A549 (cell line): Measurements from ENCODE around the gene TACC2. TPM values are rescaled to one million over a fixed set of nuclear protein-coding genes. Genes with fewer than 3 reads are reported as not detected.

Experiments
- ATAC-seq, 2 experiments: fragments of 200-7000 bp in 1 of 2; fragments of >200 bp in 1 of 2; cut with Nextera tagmentation in 1 of 2; cut with Tn5 transposase in 1 of 2; 3 replicates each; pipeline versions ENCODE4 v1.8.0 to v1.9.1; 2018 to 2020; ENCODE audit warnings: mild to moderate bottlenecking in 1 of 2, moderate library complexity in 1 of 2
- CTCF ChIA-PET: fragments of 300-600 bp; sonication (Branson Sonifier 250); formaldehyde crosslinking; extraction: SDS; loops from one replicate; lab custom pipeline; 2021; ENCODE audit warnings: antibody characterized with exemption, inconsistent platforms; lab: Yijun Ruan, JAX
- POLR2A ChIA-PET: fragments of 350-600 bp; formaldehyde crosslinking; extraction: SDS; loops from one replicate; lab custom pipeline; 2021; ENCODE audit warnings: antibody characterized with exemption, inconsistent platforms; lab: Yijun Ruan, JAX
- DNase-seq, 2 experiments: peaks; one replicate each; pipeline versions ENCODE4 v3.0.0 to v3.0.0-alpha.2; 2011 to 2016; ENCODE audit warnings: low read depth in 1 of 2, low spot score in 1 of 2
- FAIRE-seq: peaks from 2 replicates; lab custom pipeline; 2011; peaks lifted over from hg19 to GRCh38; lab: Jason Lieb, UNC
- H3K27ac ChIP-seq, 2 experiments: fragments of >200 bp; sonication (Bioruptor Twin); formaldehyde crosslinking; 3 replicates each; pipeline ENCODE4 v1.5.1; 2016 to 2017
- H3K4me1 ChIP-seq: fragments of >200 bp; sonication (Bioruptor Twin); formaldehyde crosslinking; 3 replicates; pipeline ENCODE4 v1.6.1; 2016
- H3K4me2 ChIP-seq: fragments of >200 bp; sonication (Bioruptor Twin); formaldehyde crosslinking; 3 replicates; pipeline ENCODE4 v1.6.1; 2016
- H3K4me3 ChIP-seq: fragments of >200 bp; sonication (Bioruptor Twin); formaldehyde crosslinking; 3 replicates; pipeline ENCODE4 v1.5.1; 2016
- H3K9me3 ChIP-seq: fragments of >200 bp; sonication (Bioruptor Twin); formaldehyde crosslinking; 3 replicates; pipeline ENCODE4 v1.6.1; 2016
- BCL3 ChIP-seq: fragments of >200 bp; sonication (Bioruptor Twin); formaldehyde crosslinking; IDR thresholded peaks from 3 replicates; pipeline ENCODE4 v1.6.1; 2016
- CEBPB ChIP-seq, 2 experiments: fragments of >200 bp in 1 of 2; sonication (Bioruptor Twin) in 1 of 2; formaldehyde crosslinking in 1 of 2; IDR thresholded peaks; 2 replicates each; pipeline ENCODE4 v1.6.1; 2012 to 2016
- ESRRA ChIP-seq: fragments of 150-350 bp; IDR thresholded peaks from 2 replicates; pipeline ENCODE4 v1.6.1; 2014; ENCODE audit warnings: mild to moderate bottlenecking, low read length, borderline replicate concordance
- FOSB ChIP-seq: fragments of 250-450 bp; sonication (Bioruptor Pico); IDR thresholded peaks from 2 replicates; pipeline ENCODE4 v1.5.0; 2020; ENCODE audit warnings: mild to moderate bottlenecking, moderate library complexity
- FOSL2 ChIP-seq, 2 experiments: fragments of 450-650 bp in 1 of 2; fragments of >200 bp in 1 of 2; sonication (Bioruptor Twin) in 1 of 2; formaldehyde crosslinking; IDR thresholded peaks; 2 replicates each; pipeline versions ENCODE4 v1.5.0 to v1.6.1; 2016 to 2020; ENCODE audit warnings: mild to moderate bottlenecking in 1 of 2, moderate library complexity in 1 of 2
- FOXS1 ChIP-seq: fragments of 250-450 bp; sonication (Bioruptor Pico); IDR thresholded peaks from 2 replicates; pipeline ENCODE4 v1.5.0; 2020; ENCODE audit warnings: mild to moderate bottlenecking, moderate library complexity
- HOXB13 ChIP-seq: fragments of 250-450 bp; sonication (Bioruptor Pico); IDR thresholded peaks from 2 replicates; pipeline ENCODE4 v1.5.0; 2020; ENCODE audit warnings: low read depth, mild to moderate bottlenecking, moderate library complexity
- JUN ChIP-seq, 2 experiments: fragments of >200 bp; sonication (Bioruptor Twin); formaldehyde crosslinking; IDR thresholded peaks; 2 replicates in 1 of 2; 3 replicates in 1 of 2; pipeline ENCODE4 v1.6.1; 2016 to 2017
- JUNB ChIP-seq: fragments of >200 bp; sonication (Bioruptor Twin); formaldehyde crosslinking; IDR thresholded peaks from 2 replicates; pipeline ENCODE4 v1.6.1; 2016
- KDM5A ChIP-seq: fragments of 200-600 bp; sonication (generic); IDR thresholded peaks from 2 replicates; pipeline ENCODE4 v1.6.1; 2016; ENCODE audit warnings: antibody characterized with exemption, mild to moderate bottlenecking
- MYC ChIP-seq: IDR thresholded peaks from 2 replicates; pipeline ENCODE4 v1.6.1; 2012; ENCODE audit warnings: mild to moderate bottlenecking, inconsistent platforms, low read length, improper control_type of control experiment, borderline replicate concordance
- NPAS2 ChIP-seq: fragments of 250-450 bp; sonication (Bioruptor Pico); IDR thresholded peaks from 2 replicates; pipeline ENCODE4 v1.8.0; 2022; ENCODE audit warnings: mild to moderate bottlenecking, moderate library complexity, borderline replicate concordance
- NR3C1 ChIP-seq: fragments of >200 bp; sonication (Bioruptor Twin); formaldehyde crosslinking; IDR thresholded peaks from 3 replicates; pipeline ENCODE4 v1.6.1; 2017
- POLR2A ChIP-seq: IDR thresholded peaks from 2 replicates; pipeline ENCODE4 v1.6.1; 2012; ENCODE audit warnings: mild to moderate bottlenecking, low read length
- RARB ChIP-seq: fragments of 250-450 bp; sonication (Bioruptor Pico); IDR thresholded peaks from 2 replicates; pipeline ENCODE4 v1.8.0; 2021; ENCODE audit warnings: mild to moderate bottlenecking, moderate library complexity
- RFX5 ChIP-seq: fragments of 450-650 bp; IDR thresholded peaks from 2 replicates; pipeline ENCODE4 v1.7.1; 2014; ENCODE audit warnings: antibody characterized with exemption, mild to moderate bottlenecking, moderate library complexity
- SMC3 ChIP-seq: fragments of >200 bp; sonication (Bioruptor Twin); formaldehyde crosslinking; IDR thresholded peaks from 3 replicates; pipeline ENCODE4 v1.6.1; 2018; ENCODE audit warnings: inconsistent platforms
- ZC3H11A ChIP-seq: fragments of 450-650 bp; IDR thresholded peaks from 2 replicates; pipeline ENCODE4 v1.6.1; 2014; ENCODE audit warnings: antibody characterized with exemption, mild to moderate bottlenecking
- ZFP36 ChIP-seq: fragments of 450-650 bp; IDR thresholded peaks from 2 replicates; pipeline ENCODE4 v1.6.1; 2014; ENCODE audit warnings: borderline replicate concordance; ENCODE audit not compliant: partially characterized antibody
- WGBS: methylation state at CpG from one replicate; pipeline ENCODE4 v1.1.6; 2017; ENCODE audit errors: missing lambda C conversion rate; 5-methylcytosine and 5-hydroxymethylcytosine counted together
- polyA plus RNA-seq, 4 experiments: library from polyadenylated mRNA; depleted of rRNA in 3 of 4; stranded (reverse); fragments of >200 nt; fragmentation: RNase III in 1 of 4; extraction: RNeasy Plus Mini Kit Qiagen cat#74134 plus additional on column Dnase treatment in 1 of 4; gene quantifications; 2 replicates in 3 of 4; 3 replicates in 1 of 4; pipeline ENCODE4 v1.2.3, GENCODE V29; 2011 to 2017
- TF ChIP-seq, protein P1 (sequence below): fragments of >200 bp; sonication (Bioruptor Twin); formaldehyde crosslinking; IDR thresholded peaks from 2 replicates; pipeline ENCODE4 v1.6.1; 2016
- TF ChIP-seq, protein P2 (sequence below): IDR thresholded peaks from 2 replicates; pipeline ENCODE4 v1.6.1; 2012
- TF ChIP-seq, protein P3 (sequence below): IDR thresholded peaks from 2 replicates; pipeline ENCODE4 v1.6.1; 2012; ENCODE audit warnings: low read depth, borderline replicate concordance

The TACC2 gene
- polyA plus RNA-seq, 2 of the 4 experiments (the other 2 are of a cell fraction): 83.3 to 128 TPM

DNA sequence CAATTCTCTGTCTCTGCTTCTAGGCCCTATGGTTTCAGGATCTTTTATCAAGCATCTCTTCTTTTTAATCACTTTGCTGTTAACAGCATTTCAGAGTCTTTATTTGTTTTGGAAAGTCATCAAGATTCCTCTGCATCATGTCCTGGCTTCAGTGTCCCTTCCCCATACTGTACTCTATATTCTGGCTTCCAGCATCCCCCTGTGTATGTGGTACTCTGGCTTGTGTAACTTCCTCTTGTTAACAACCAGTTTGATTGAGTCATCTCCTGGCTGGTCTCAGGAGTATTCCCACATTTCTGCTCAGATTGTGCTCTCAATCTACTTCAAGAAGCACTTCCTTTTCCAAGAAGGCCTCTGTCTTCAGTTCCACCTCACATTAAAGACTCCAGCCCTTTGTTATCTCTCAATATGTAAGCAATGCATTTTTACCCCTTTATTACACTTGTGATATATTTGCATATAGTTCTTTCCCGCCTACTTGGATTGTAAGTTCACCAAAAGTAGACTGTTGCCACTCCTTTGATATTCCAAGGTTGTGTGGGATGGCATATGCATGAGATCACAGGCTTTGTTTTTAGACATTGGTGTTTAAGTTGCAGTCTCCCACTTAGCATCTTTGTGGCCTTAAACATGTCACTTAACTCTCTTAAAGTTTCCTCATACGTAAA is 46.1 kb upstream of the TACC2 start:
- TF ChIP-seq RFX5: no peak
- TF ChIP-seq, protein P1, sequence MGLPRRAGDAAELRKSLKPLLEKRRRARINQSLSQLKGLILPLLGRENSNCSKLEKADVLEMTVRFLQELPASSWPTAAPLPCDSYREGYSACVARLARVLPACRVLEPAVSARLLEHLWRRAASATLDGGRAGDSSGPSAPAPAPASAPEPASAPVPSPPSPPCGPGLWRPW: no peak
- TF ChIP-seq, protein P2, sequence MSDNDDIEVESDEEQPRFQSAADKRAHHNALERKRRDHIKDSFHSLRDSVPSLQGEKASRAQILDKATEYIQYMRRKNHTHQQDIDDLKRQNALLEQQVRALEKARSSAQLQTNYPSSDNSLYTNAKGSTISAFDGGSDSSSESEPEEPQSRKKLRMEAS: 0 out of 2 replicates have a peak, but pooled peaks have one; percentile 19
- TF ChIP-seq KDM5A: no peak
- TF ChIP-seq JUN (IDR thresholded peaks at IDR 0.05): 0 out of 5 replicates have a peak, but pooled peaks of 1 of the 2 experiments have one; percentile 33
- no peak for TF ChIP-seq FOXS1 (CRISPR knock-in tag)
- TF ChIP-seq ZC3H11A: no peak
- no peak for TF ChIP-seq RARB (CRISPR knock-in tag)
- TF ChIP-seq SMC3: 0 out of 3 replicates have a peak, but pooled peaks have one; percentile 13
- no peak for TF ChIP-seq JUNB
- TF ChIP-seq FOSL2 (IDR thresholded peaks at IDR 0.05): 0 out of 2 replicates have a peak, but pooled peaks have one; percentile 15
- TF ChIP-seq FOSL2 (CRISPR knock-in tag; IDR thresholded peaks at IDR 0.05): peak; percentile 41; the same call in 1 of the 2 replicates
- TF ChIP-seq ZFP36: no peak
- TF ChIP-seq CEBPB (IDR thresholded peaks at IDR 0.05): peak; percentile 62 to 69; a peak in 2 of 4 replicates
- TF ChIP-seq, all 56 proteins: peak for 5
- Histone ChIP-seq H3K27ac (peak overlapping the region; percentile 67 to 69), H3K4me3 (no peak overlapping the region), H3K9me3 (no peaks in the 10 kb centered on the region), H3K4me1 (peaks cover 34% of the 10 kb centered on the region), H3K4me2 (peak overlapping the region; percentile 51)
- ChIA-PET CTCF (no interaction called here), POLR2A (no interaction called here)
- FAIRE-seq: peak; percentile 39
- WGBS: 79% methylated on average over 2 of the region's 2 CpGs
- peak; percentile 92 to 95 for ATAC-seq
- DNase-seq: peak in 1 of 2 experiments; percentile 82

- 57% methylated on average over 7 of the region's 7 CpGs for WGBS
- no peak for TF ChIP-seq ESRRA
- no peak for TF ChIP-seq FOSB (CRISPR knock-in tag)
- no peak for TF ChIP-seq JUN (IDR thresholded peaks at IDR 0.05)
- TF ChIP-seq NR3C1: no peak
- TF ChIP-seq NPAS2 (CRISPR knock-in tag): no peak
- no peak for TF ChIP-seq HOXB13 (CRISPR knock-in tag)
- CTCF ChIA-PET: interaction anchor here (0.6 to 1.4 kb wide), 4 partner anchors 13 to 165 kb away, joined by 3 to 4 read pairs (median 3); no protein-coding TSS in a partner anchor
- FAIRE-seq: no peak
- no peaks in the 10 kb centered on the region for H3K9me3 ChIP-seq
- POLR2A ChIA-PET: interaction anchor here (0.7 to 1.0 kb wide), 2 partner anchors 20 to 26 kb away, joined by 3 to 4 read pairs; partner anchors contain the start of gene ATE1
- DNase-seq: peak in 1 of 2 experiments; percentile 59
- peak overlapping the region; percentile 20 to 44; a peak in 3 of 6 replicates for H3K27ac ChIP-seq
- H3K4me3 ChIP-seq: no peak overlapping the region
- peak overlapping the region; percentile 11; the same call in 1 of the 3 replicates for H3K4me2 ChIP-seq
- peaks cover 44% of the 10 kb centered on the region for H3K4me1 ChIP-seq
- peak; percentile 52 to 70; a peak in 4 of 6 replicates for ATAC-seq
Measured at GRCh38 chr10:121947343-121948330, 41.3 kb upstream of the TACC2 start.

DNA sequence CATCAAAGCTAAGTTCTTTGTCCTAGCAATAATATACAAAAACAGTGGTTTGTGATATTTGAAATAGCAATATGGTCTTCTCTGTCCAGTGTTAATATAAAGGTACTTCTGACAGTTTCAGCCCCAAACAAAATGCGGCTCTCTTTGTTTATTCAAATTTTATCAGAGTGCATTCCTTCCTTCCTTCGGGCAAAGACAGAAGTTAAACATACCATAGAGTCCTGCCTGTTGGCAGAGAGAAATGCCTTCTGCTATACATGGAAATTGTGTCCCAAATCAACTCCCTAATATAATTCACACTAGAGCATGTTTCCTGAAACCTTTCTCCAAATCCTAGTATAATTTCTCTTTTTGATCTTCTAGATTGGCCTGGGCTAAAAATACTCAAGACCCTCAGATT is 39.9 kb upstream of the TACC2 start:
- CTCF ChIA-PET: interaction anchor here (1.4 kb wide), 1 partner anchor 164 kb away, joined by 4 read pairs; no protein-coding TSS in a partner anchor
- no peak for FAIRE-seq
- POLR2A ChIA-PET: no interaction called here

More for the DNA sequence above, 39.9 kb upstream of the TACC2 start:
- WGBS: 9% methylated on average over 2 of the region's 2 CpGs
- H3K9me3 ChIP-seq: no peaks in the 10 kb centered on the region
- H3K4me1 ChIP-seq: peaks cover 30% of the 10 kb centered on the region
- TF ChIP-seq, protein P3, sequence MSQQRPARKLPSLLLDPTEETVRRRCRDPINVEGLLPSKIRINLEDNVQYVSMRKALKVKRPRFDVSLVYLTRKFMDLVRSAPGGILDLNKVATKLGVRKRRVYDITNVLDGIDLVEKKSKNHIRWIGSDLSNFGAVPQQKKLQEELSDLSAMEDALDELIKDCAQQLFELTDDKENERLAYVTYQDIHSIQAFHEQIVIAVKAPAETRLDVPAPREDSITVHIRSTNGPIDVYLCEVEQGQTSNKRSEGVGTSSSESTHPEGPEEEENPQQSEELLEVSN: no peak
- TF ChIP-seq POLR2A: no peak
- TF ChIP-seq BCL3: no peak
- TF ChIP-seq ZC3H11A: no peak
- no peak for TF ChIP-seq MYC
- no peak for DNase-seq
- no peak for ATAC-seq
- no peak overlapping the region for H3K4me3 ChIP-seq
- H3K27ac ChIP-seq: peak overlapping the region in 1 of 2 experiments; percentile 2; a peak in 1 of 6 replicates
- H3K4me2 ChIP-seq: no peak overlapping the region; the same call in 2 of the 3 replicates
